Ishikawa (cell line): Measurements from ENCODE around the gene CLEC18A.

Experiments
- CEBPB ChIP-seq: IDR thresholded peaks from 2 replicates; pipeline ENCODE4 v1.6.1; 2012
- CREB1 ChIP-seq: IDR thresholded peaks from 2 replicates; pipeline ENCODE4 v1.6.1; 2012; ENCODE audit warnings: low read depth
- EGR1 ChIP-seq: IDR thresholded peaks from 2 replicates; pipeline ENCODE4 v1.6.1; 2012
- EP300 ChIP-seq: IDR thresholded peaks from 2 replicates; pipeline ENCODE4 v1.6.1; 2012; ENCODE audit warnings: borderline replicate concordance
- FOXM1 ChIP-seq: IDR thresholded peaks from 2 replicates; pipeline ENCODE4 v1.6.1; 2012; ENCODE audit warnings: low read depth, borderline replicate concordance
- MAX ChIP-seq: IDR thresholded peaks from 2 replicates; pipeline ENCODE4 v1.6.1; 2012
- NFIC ChIP-seq: IDR thresholded peaks from 2 replicates; pipeline ENCODE4 v1.6.1; 2012
- RAD21 ChIP-seq: IDR thresholded peaks from 2 replicates; pipeline ENCODE4 v1.6.1; 2012; ENCODE audit warnings: low read depth
- REST ChIP-seq: IDR thresholded peaks from 2 replicates; pipeline ENCODE4 v1.6.1; 2012; ENCODE audit warnings: low read depth, mild to moderate bottlenecking
- TAF1 ChIP-seq: IDR thresholded peaks from 2 replicates; pipeline ENCODE4 v1.6.1; 2012; ENCODE audit warnings: low read depth, mild to moderate bottlenecking
- TCF12 ChIP-seq: IDR thresholded peaks from 2 replicates; pipeline ENCODE4 v1.6.1; 2012; ENCODE audit warnings: low read depth
- TEAD4 ChIP-seq: IDR thresholded peaks from 2 replicates; pipeline ENCODE4 v1.6.1; 2012
- USF1 ChIP-seq: IDR thresholded peaks from 2 replicates; pipeline ENCODE4 v1.6.1; 2012
- YY1 ChIP-seq: IDR thresholded peaks from 2 replicates; pipeline ENCODE4 v1.6.1; 2012; ENCODE audit warnings: low read depth
- ZBTB7A ChIP-seq: IDR thresholded peaks from 2 replicates; pipeline ENCODE4 v1.6.1; 2012; ENCODE audit warnings: low read depth

The CLEC18A gene

GRCh38 chr16:69936751-69937211 is 14.4 kb upstream of the CLEC18A start:
- no peak for TF ChIP-seq RAD21
- TF ChIP-seq YY1, result no peak
- no peak for TF ChIP-seq TCF12
- TF ChIP-seq USF1, result no peak
- TF ChIP-seq MAX, result no peak
- no peak for TF ChIP-seq CREB1
- no peak for TF ChIP-seq ZBTB7A
- no peak for TF ChIP-seq EGR1
- no peak for TF ChIP-seq FOXM1

- TF ChIP-seq USF1, result no peak
- TF ChIP-seq NFIC, result no peak
Measured at GRCh38 chr16:69937465-69937951, 13.6 kb upstream of the CLEC18A start.

- no peak for TF ChIP-seq FOXM1
- TF ChIP-seq USF1, result no peak
- no peak for TF ChIP-seq TCF12
- no peak for TF ChIP-seq CEBPB
- no peak for TF ChIP-seq MAX
- TF ChIP-seq EP300, result no peak
- TF ChIP-seq TAF1, result no peak
- no peak for TF ChIP-seq YY1
- TF ChIP-seq NFIC, result no peak
- TF ChIP-seq ZBTB7A, result no peak
- TF ChIP-seq RAD21, result no peak
- no peak for TF ChIP-seq REST
- TF ChIP-seq TEAD4, result no peak
- no peak for TF ChIP-seq CREB1
- TF ChIP-seq EGR1, result no peak
Measured at GRCh38 chr16:69938981-69939820, 11.9 kb upstream of the CLEC18A start.

GRCh38 chr16:69939821-69940585 is 11.1 kb upstream of the CLEC18A start:
- no peak for TF ChIP-seq CREB1

GRCh38 chr16:69940676-69941075 is 10.5 kb upstream of the CLEC18A start:
- TF ChIP-seq CEBPB (no peak), NFIC (no peak), REST (no peak), TCF12 (no peak), RAD21 (no peak), FOXM1 (no peak), MAX (no peak), TAF1 (no peak), ZBTB7A (no peak), EP300 (no peak), TEAD4 (no peak), EGR1 (no peak), CREB1 (no peak), USF1 (no peak), YY1 (no peak)
